ENCODE data around the gene ABI1.

DNA sequence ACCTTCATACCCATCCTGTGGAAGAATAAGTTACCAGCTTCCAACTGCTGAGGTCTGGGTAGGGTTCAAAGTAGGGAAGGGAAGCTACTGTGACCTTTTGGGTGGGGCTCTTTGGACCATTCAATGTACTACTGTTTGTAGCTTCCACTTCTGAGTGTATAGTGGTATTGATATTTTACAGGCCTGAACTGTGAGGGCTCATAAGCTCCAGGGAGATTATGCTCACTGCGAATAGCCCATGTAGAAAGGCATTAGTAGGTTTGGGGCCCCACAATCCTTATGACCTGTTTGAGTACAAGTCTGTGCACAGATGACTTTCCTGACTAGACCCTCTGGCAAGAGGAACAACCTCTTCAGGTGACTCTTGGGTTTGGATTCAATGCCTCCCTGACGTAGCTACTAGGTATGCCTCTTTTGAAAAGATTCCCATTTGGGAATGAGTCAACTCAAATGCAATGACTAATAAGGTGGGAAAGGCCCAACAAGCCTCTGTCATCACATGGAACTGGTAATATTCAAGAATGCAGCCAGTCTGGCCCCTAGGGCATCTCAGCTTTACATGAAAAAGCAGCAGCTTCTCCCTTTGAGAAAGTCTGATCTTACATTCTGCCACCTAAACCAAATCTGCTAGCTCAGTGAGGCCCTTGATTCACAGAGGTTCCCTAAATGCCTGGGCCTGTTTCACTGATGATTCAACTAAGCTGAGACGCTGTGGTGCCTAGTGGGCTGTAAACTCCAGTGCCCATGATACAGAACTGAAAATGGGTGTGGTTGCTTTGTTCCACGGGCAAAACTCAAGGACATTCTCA lies 79.8 kb downstream of the ABI1 start:
- TF ChIP-seq POLR2AphosphoS5 (IDR thresholded peaks at IDR 0.05) (peak in 1 of 3 donors; percentile 12), POLR2A (IDR thresholded peaks at IDR 0.05) (no peak)
